HCT116 (cell line): ENCODE results near the gene IL17A. TPM values are rescaled to one million over a fixed set of nuclear protein-coding genes. Genes with fewer than 3 reads are reported as not detected.

Experiments
- ATAC-seq: fragments of 200-7000 bp; cut with Tn5 transposase; 2 replicates; pipeline ENCODE4 v1.9.1; 2020; ENCODE audit warnings: mild to moderate bottlenecking, moderate library complexity
- BruUV-seq: library from RNA; stranded (reverse); fragments of 400-500 nt; replicated peaks from 2 replicates; lab custom pipeline; 2021; lab: Mats Ljungman, UMichigan
- CTCF ChIA-PET: fragments of 300-600 bp; sonication (Branson Sonifier 250); formaldehyde crosslinking; loops from one replicate; lab custom pipeline; 2021; ENCODE audit warnings: antibody characterized with exemption; lab: Charles Lee
- POLR2A ChIA-PET: fragments of 300-600, 350-600 bp; sonication (Branson Sonifier 250); formaldehyde crosslinking; loops from one replicate; lab custom pipeline; 2021; ENCODE audit warnings: antibody characterized with exemption; lab: Charles Lee
- RAD21 ChIA-PET, 2 experiments: fragments of 300-600 bp; sonication (Branson Sonifier 250); formaldehyde crosslinking; loops; one replicate each; lab custom pipeline; 2023; ENCODE audit warnings: low total read pairs in 2 of 2; ENCODE audit not compliant: uncharacterized antibody in 2 of 2, unreplicated experiment in 2 of 2, low non-redundant PET in 1 of 2; lab: Charles Lee
- DNase-seq: peaks from one replicate; pipeline ENCODE4 v3.0.0-alpha.2; 2010; ENCODE audit warnings: low read depth, low spot score
- H2AFZ ChIP-seq: fragments of 200-600 bp; shearing (Covaris generic), sonication (generic); 2 replicates; pipeline ENCODE4 v1.6.1; 2017; ENCODE audit warnings: low read depth, mixed run types, mixed read lengths, antibody characterized with exemption, low read length; ENCODE audit not compliant: poor library complexity, severe bottlenecking
- H3K27ac ChIP-seq: 2 replicates; pipeline ENCODE4 v1.5.1; 2012; ENCODE audit warnings: low read depth, low read length
- H3K27me3 ChIP-seq: fragments of 200-600 bp; sonication (generic); 2 replicates; pipeline ENCODE4 v1.6.1; 2016; ENCODE audit warnings: mixed run types, low read length, mixed read lengths; ENCODE audit not compliant: insufficient read depth
- H3K36me3 ChIP-seq, 2 experiments: fragments of 200-500 bp in 1 of 2; fragments of 200-600 bp in 1 of 2; sonication (Bioruptor generic) in 1 of 2; sonication (generic) in 1 of 2; 2 replicates each; pipeline versions ENCODE4 v1.5.1 to v1.6.1; 2014 to 2016; ENCODE audit warnings: low read length in 2 of 2, inconsistent platforms in 1 of 2, mixed read lengths in 1 of 2, mixed run types in 1 of 2; ENCODE audit not compliant: insufficient read depth in 2 of 2, control insufficient read depth in 1 of 2
- H3K4me1 ChIP-seq, 2 experiments: fragments of 200-600 bp in 1 of 2; sonication (generic) in 1 of 2; 2 replicates each; pipeline versions ENCODE4 v1.5.1 to v1.6.1; 2012 to 2017; ENCODE audit warnings: low read length in 2 of 2, inconsistent platforms in 1 of 2, mild to moderate bottlenecking in 1 of 2, mixed read lengths in 1 of 2, mixed run types in 1 of 2, moderate library complexity in 1 of 2; ENCODE audit not compliant: insufficient read depth in 2 of 2, control insufficient read depth in 1 of 2
- H3K4me2 ChIP-seq: fragments of 200-600 bp; sonication (generic); 2 replicates; pipeline ENCODE4 v1.6.1; 2017; ENCODE audit warnings: mixed run types, low read length, mixed read lengths
- H3K4me3 ChIP-seq, 2 experiments: fragments of 200-600 bp in 1 of 2; sonication (generic) in 1 of 2; replicated peaks in 1 of 2; 2 replicates each; pipeline ENCODE4 v1.5.1; 2011 to 2016; ENCODE audit warnings: low read length in 2 of 2, control low read depth in 1 of 2, low read depth in 1 of 2, mild to moderate bottlenecking in 1 of 2, mixed read lengths in 1 of 2, mixed run types in 1 of 2
- H3K79me2 ChIP-seq: fragments of 200-600 bp; sonication (generic); 2 replicates; pipeline ENCODE4 v1.6.1; 2017; ENCODE audit warnings: mild to moderate bottlenecking, mixed run types, low read length, moderate library complexity, mixed read lengths; ENCODE audit not compliant: insufficient read depth
- H3K9ac ChIP-seq: fragments of 200-600 bp; sonication (generic); 2 replicates; pipeline ENCODE4 v1.6.1; 2016; ENCODE audit warnings: low read length, mixed read lengths
- H3K9me2 ChIP-seq: fragments of 200-600 bp; sonication (generic), shearing (Covaris generic); 2 replicates; pipeline ENCODE4 v1.6.1; 2017; ENCODE audit warnings: mixed run types, mild to moderate bottlenecking, moderate library complexity; ENCODE audit not compliant: insufficient read depth
- H3K9me3 ChIP-seq, 2 experiments: fragments of 200-500 bp in 1 of 2; fragments of 200-600 bp in 1 of 2; sonication (Bioruptor generic) in 1 of 2; sonication (generic) in 1 of 2; 2 replicates each; pipeline ENCODE4 v1.6.1; 2014 to 2017; ENCODE audit warnings: low read length in 2 of 2, mixed read lengths in 2 of 2, inconsistent platforms in 1 of 2, low read depth in 1 of 2, mild to moderate bottlenecking in 1 of 2, mixed run types in 1 of 2, moderate library complexity in 1 of 2; ENCODE audit not compliant: control insufficient read depth in 1 of 2, insufficient read depth in 1 of 2
- H4K20me1 ChIP-seq: fragments of 200-600 bp; sonication (generic), shearing (Covaris generic); 2 replicates; pipeline ENCODE4 v1.6.1; 2017; ENCODE audit warnings: mixed run types, mild to moderate bottlenecking, moderate library complexity; ENCODE audit not compliant: insufficient read depth
- EZH2 ChIP-seq: fragments of 200-600 bp; sonication (generic); IDR thresholded peaks from 2 replicates; pipeline ENCODE4 v1.6.1; 2017; ENCODE audit warnings: antibody characterized with exemption, mixed run types
- YY1 ChIP-seq: IDR thresholded peaks from 2 replicates; pipeline ENCODE4 v1.6.1; 2011; ENCODE audit warnings: low read length, low read depth, moderate library complexity, mild to moderate bottlenecking; ENCODE audit not compliant: insufficient replicate concordance; ENCODE audit errors: extremely low read depth
- intact Hi-C: fragments of 100-400 bp; cut with micrococcal nuclease; formaldehyde crosslinking; loops from 2 replicates; pipeline ENCODE4 v1.10.0; 2022
- total RNA-seq: library from RNA; stranded (reverse); gene quantifications from one replicate; pipeline ENCODE4 v1.2.1, GENCODE V29; 2021; ENCODE audit not compliant: unreplicated experiment
- TF ChIP-seq, protein P1 (sequence below): IDR thresholded peaks from 2 replicates; pipeline ENCODE4 v1.6.1; 2011; ENCODE audit warnings: mild to moderate bottlenecking, low read length, moderate library complexity; ENCODE audit not compliant: insufficient replicate concordance; ENCODE audit errors: extremely low read depth
- TF ChIP-seq, protein P2 (sequence below), 3 experiments: fragments of 200-600 bp in 1 of 3; sonication (generic) in 1 of 3; IDR thresholded peaks in 2 of 3; conservative IDR thresholded peaks in 1 of 3; 2 replicates each; pipeline ENCODE4 v1.5.1; 2012 to 2017; ENCODE audit warnings: low read depth in 2 of 3, low read length in 2 of 3, antibody characterized with exemption in 1 of 3, borderline replicate concordance in 1 of 3, control low read depth in 1 of 3, mild to moderate bottlenecking in 1 of 3, mixed read lengths in 1 of 3, mixed run types in 1 of 3, moderate library complexity in 1 of 3; ENCODE audit not compliant: insufficient read depth in 1 of 3

The IL17A gene
- total RNA-seq, 1 experiment from 2014 or later: not detected

DNA sequence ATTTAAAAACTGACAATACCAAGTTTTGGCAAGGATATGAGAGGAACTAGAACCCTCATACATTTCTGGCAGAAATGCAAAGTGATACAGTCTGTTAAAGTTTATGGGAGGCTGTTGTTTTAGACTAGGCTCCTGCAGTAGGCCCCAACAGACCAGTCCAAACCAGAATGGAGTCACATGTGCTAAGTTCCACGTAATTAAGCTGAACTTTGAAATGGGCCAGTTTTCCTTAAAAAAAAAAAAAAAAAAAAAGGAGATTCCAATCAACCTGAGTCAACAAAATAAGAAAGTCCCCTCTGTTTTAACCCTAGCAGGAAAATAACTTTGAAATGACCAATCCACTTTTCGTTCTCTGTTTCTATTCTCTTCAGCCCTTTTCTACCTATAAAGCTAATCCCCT is 31.6 kb downstream of the IL17A start:
- RAD21 ChIA-PET: no interaction called here
- no peaks in the 10 kb centered on the region for H3K36me3 ChIP-seq
- no peaks in the 10 kb centered on the region for H3K79me2 ChIP-seq
- peaks cover 15% of the 10 kb centered on the region for H3K27me3 ChIP-seq
- CTCF ChIA-PET: no interaction called here
- H3K27ac ChIP-seq: no peak overlapping the region
- DNase-seq: no peak
- no peak overlapping the region for H3K4me3 ChIP-seq
- no peak for ATAC-seq
- no peaks in the 10 kb centered on the region for H3K9me3 ChIP-seq
- no peak overlapping the region for H3K9ac ChIP-seq
- no peaks in the 10 kb centered on the region for H4K20me1 ChIP-seq
- no peak overlapping the region for H3K4me2 ChIP-seq
- no peaks in the 10 kb centered on the region for H3K9me2 ChIP-seq
- no TSS peak for BruUV-seq
- no peaks in the 10 kb centered on the region for H3K4me1 ChIP-seq
- H2AFZ ChIP-seq: no peak overlapping the region
- TF ChIP-seq, protein P1, sequence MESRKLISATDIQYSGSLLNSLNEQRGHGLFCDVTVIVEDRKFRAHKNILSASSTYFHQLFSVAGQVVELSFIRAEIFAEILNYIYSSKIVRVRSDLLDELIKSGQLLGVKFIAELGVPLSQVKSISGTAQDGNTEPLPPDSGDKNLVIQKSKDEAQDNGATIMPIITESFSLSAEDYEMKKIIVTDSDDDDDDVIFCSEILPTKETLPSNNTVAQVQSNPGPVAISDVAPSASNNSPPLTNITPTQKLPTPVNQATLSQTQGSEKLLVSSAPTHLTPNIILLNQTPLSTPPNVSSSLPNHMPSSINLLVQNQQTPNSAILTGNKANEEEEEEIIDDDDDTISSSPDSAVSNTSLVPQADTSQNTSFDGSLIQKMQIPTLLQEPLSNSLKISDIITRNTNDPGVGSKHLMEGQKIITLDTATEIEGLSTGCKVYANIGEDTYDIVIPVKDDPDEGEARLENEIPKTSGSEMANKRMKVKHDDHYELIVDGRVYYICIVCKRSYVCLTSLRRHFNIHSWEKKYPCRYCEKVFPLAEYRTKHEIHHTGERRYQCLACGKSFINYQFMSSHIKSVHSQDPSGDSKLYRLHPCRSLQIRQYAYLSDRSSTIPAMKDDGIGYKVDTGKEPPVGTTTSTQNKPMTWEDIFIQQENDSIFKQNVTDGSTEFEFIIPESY: no peak
- no peak for TF ChIP-seq YY1
- TF ChIP-seq, protein P2, sequence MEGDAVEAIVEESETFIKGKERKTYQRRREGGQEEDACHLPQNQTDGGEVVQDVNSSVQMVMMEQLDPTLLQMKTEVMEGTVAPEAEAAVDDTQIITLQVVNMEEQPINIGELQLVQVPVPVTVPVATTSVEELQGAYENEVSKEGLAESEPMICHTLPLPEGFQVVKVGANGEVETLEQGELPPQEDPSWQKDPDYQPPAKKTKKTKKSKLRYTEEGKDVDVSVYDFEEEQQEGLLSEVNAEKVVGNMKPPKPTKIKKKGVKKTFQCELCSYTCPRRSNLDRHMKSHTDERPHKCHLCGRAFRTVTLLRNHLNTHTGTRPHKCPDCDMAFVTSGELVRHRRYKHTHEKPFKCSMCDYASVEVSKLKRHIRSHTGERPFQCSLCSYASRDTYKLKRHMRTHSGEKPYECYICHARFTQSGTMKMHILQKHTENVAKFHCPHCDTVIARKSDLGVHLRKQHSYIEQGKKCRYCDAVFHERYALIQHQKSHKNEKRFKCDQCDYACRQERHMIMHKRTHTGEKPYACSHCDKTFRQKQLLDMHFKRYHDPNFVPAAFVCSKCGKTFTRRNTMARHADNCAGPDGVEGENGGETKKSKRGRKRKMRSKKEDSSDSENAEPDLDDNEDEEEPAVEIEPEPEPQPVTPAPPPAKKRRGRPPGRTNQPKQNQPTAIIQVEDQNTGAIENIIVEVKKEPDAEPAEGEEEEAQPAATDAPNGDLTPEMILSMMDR (IDR thresholded peaks at IDR 0.05 in 2 of 3, conservative IDR thresholded peaks at IDR 0.05 in 1 of 3; ENCODE audit: borderline replicate concordance in 1 of 3, insufficient read depth in 1 of 3, low read depth in 2 of 3, low read length in 2 of 3): no peak
- TF ChIP-seq EZH2: no peak
- TF ChIP-seq, all 23 proteins: peak for 0
- intact Hi-C loops: no loop called here
- POLR2A ChIA-PET: no interaction called here
